ENCODE results near the gene MYCBP.

DNA sequence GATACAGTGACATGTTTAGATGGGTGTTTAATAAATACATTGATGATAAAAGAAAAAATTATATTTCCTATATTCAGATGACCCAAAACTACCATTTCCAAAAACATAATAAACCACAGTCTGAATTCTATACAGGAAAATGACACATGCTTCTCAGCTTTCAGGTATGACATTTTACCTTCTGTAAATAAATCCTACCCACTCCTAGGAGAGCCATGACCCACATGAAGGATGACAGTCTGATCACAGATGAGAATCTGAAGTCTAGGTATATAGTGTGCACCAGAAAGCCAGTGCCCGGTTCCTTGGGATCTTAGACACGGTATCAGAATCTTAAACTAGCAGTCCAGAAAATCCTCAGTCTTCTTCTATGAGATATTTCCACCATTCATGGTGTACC lies 11.9 kb upstream of the MYCBP start:
- TF ChIP-seq, protein P1, sequence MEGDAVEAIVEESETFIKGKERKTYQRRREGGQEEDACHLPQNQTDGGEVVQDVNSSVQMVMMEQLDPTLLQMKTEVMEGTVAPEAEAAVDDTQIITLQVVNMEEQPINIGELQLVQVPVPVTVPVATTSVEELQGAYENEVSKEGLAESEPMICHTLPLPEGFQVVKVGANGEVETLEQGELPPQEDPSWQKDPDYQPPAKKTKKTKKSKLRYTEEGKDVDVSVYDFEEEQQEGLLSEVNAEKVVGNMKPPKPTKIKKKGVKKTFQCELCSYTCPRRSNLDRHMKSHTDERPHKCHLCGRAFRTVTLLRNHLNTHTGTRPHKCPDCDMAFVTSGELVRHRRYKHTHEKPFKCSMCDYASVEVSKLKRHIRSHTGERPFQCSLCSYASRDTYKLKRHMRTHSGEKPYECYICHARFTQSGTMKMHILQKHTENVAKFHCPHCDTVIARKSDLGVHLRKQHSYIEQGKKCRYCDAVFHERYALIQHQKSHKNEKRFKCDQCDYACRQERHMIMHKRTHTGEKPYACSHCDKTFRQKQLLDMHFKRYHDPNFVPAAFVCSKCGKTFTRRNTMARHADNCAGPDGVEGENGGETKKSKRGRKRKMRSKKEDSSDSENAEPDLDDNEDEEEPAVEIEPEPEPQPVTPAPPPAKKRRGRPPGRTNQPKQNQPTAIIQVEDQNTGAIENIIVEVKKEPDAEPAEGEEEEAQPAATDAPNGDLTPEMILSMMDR (IDR thresholded peaks at IDR 0.05), result no peak
- no peak for TF ChIP-seq POLR2A (IDR thresholded peaks at IDR 0.05)

Measured in uterus (tissue), 2 donors.